H1 (cell line): ENCODE measurements around the gene ZNF414. TPM values are rescaled to one million over a fixed set of nuclear protein-coding genes. Genes with fewer than 3 reads are reported as not detected.

Source experiments
- CTCF ChIA-PET: fragments of 300-600 bp; sonication (Branson Sonifier 250); formaldehyde crosslinking; loops from one replicate; lab custom pipeline; 2021; ENCODE audit not compliant: partially characterized antibody; lab: Charles Lee
- POLR2A ChIA-PET: fragments of 300-600 bp; sonication (Branson Sonifier 250); formaldehyde crosslinking; loops from one replicate; lab custom pipeline; 2021; ENCODE audit warnings: inconsistent platforms; ENCODE audit not compliant: partially characterized antibody; lab: Charles Lee
- DNase-seq, 2 experiments: peaks; one replicate each; pipeline versions ENCODE4 v3.0.0 to v3.0.0-alpha.2; 2010 to 2022; ENCODE audit warnings: low spot score in 2 of 2, low read depth in 1 of 2, mixed read lengths in 1 of 2
- FAIRE-seq: peaks from 2 replicates; lab custom pipeline; 2011; peaks lifted over from hg19 to GRCh38; lab: Jason Lieb, UNC
- H2AFZ ChIP-seq: 2 replicates; pipeline ENCODE4 v1.8.1; 2012; ENCODE audit warnings: low read length, inconsistent platforms
- H2AK5ac ChIP-seq: 2 replicates; pipeline ENCODE4 v1.6.1; 2013; ENCODE audit warnings: low read depth, low read length
- H2BK120ac ChIP-seq: replicated peaks from 2 replicates; pipeline ENCODE3; 2013; ENCODE audit warnings: low read depth, low read length, inconsistent platforms
- H2BK12ac ChIP-seq: 2 replicates; pipeline ENCODE4 v1.6.1; 2013; ENCODE audit warnings: low read depth, low read length
- H2BK15ac ChIP-seq: 2 replicates; pipeline ENCODE4 v1.6.1; 2013; ENCODE audit warnings: low read length
- H2BK20ac ChIP-seq: 2 replicates; pipeline ENCODE4 v1.6.1; 2013; ENCODE audit warnings: low read length
- H2BK5ac ChIP-seq: 2 replicates; pipeline ENCODE4 v1.6.1; 2013; ENCODE audit warnings: low read depth, low read length
- H3K14ac ChIP-seq: 2 replicates; pipeline ENCODE4 v1.6.1; 2013; ENCODE audit warnings: inconsistent platforms; ENCODE audit not compliant: insufficient read length
- H3K18ac ChIP-seq: 2 replicates; pipeline ENCODE4 v1.6.1; 2013; ENCODE audit warnings: low read length; ENCODE audit errors: extremely low read depth
- H3K23ac ChIP-seq: 2 replicates; pipeline ENCODE4 v1.6.1; 2013; ENCODE audit warnings: inconsistent platforms; ENCODE audit not compliant: insufficient read length
- H3K23me2 ChIP-seq: 2 replicates; pipeline ENCODE4 v1.6.1; 2013; ENCODE audit warnings: low read depth, low read length
- H3K27ac ChIP-seq: 2 replicates; pipeline ENCODE4 v1.6.1; 2011; ENCODE audit warnings: low read depth, low read length, inconsistent platforms
- H3K27me3 ChIP-seq, 4 experiments: replicated peaks in 1 of 4; 1 replicate in 1 of 4; 2 replicates in 3 of 4; pipeline versions ENCODE4 v1.6.1 to v1.8.1; 2011 to 2013; ENCODE audit warnings: low read length in 3 of 4, mild to moderate bottlenecking in 3 of 4, inconsistent platforms in 2 of 4, mixed read lengths in 2 of 4, moderate library complexity in 1 of 4; ENCODE audit not compliant: control insufficient read depth in 3 of 4, insufficient read depth in 3 of 4; ENCODE audit errors: extremely low read depth in 1 of 4
- H3K36me3 ChIP-seq, 4 experiments: 2 replicates each; pipeline versions ENCODE4 v1.6.1 to v1.8.1; 2011 to 2013; ENCODE audit warnings: mild to moderate bottlenecking in 4 of 4, low read length in 3 of 4, moderate library complexity in 2 of 4, control low read depth in 1 of 4, inconsistent platforms in 1 of 4; ENCODE audit not compliant: insufficient read depth in 4 of 4, control insufficient read depth in 2 of 4
- H3K4ac ChIP-seq: replicated peaks from 2 replicates; pipeline ENCODE3; 2013; ENCODE audit warnings: low read length, low read depth, mixed read lengths, inconsistent platforms; ENCODE audit not compliant: insufficient read length
- H3K4me1 ChIP-seq, 4 experiments: replicated peaks in 1 of 4; 1 replicate in 1 of 4; 2 replicates in 3 of 4; pipeline versions ENCODE4 v1.6.1 to v1.8.1; 2011 to 2013; ENCODE audit warnings: low read length in 3 of 4, inconsistent platforms in 2 of 4, mixed read lengths in 1 of 4; ENCODE audit not compliant: insufficient read depth in 4 of 4, control insufficient read depth in 3 of 4
- H3K4me2 ChIP-seq, 2 experiments: 2 replicates each; pipeline versions ENCODE4 v1.6.1 to v1.8.1; 2011 to 2013; ENCODE audit warnings: low read depth in 2 of 2, low read length in 2 of 2, control low read depth in 1 of 2, inconsistent platforms in 1 of 2, mild to moderate bottlenecking in 1 of 2; ENCODE audit not compliant: insufficient read depth in 1 of 2
- H3K4me3 ChIP-seq, 4 experiments: fragments of 200-600, 300-600 bp in 1 of 4; sonication (generic), shearing (Covaris generic), sonication (Bioruptor Twin) in 1 of 4; 2 replicates each; pipeline versions ENCODE4 v1.5.1 to v1.8.1; 2011 to 2016; ENCODE audit warnings: low read length in 4 of 4, low read depth in 3 of 4, control low read depth in 2 of 4, inconsistent platforms in 2 of 4, mild to moderate bottlenecking in 2 of 4, mixed read lengths in 1 of 4, moderate library complexity in 1 of 4; ENCODE audit not compliant: insufficient read depth in 2 of 4; ENCODE audit errors: extremely low read depth in 1 of 4
- H3K56ac ChIP-seq: replicated peaks from 2 replicates; pipeline ENCODE3; 2013; ENCODE audit warnings: low read depth, mild to moderate bottlenecking, mixed read lengths, low read length, inconsistent platforms; ENCODE audit not compliant: insufficient read length
- H3K79me1 ChIP-seq: 2 replicates; pipeline ENCODE4 v1.6.1; 2013; ENCODE audit warnings: low read depth, low read length, control low read depth
- H3K79me2 ChIP-seq, 2 experiments: 2 replicates each; pipeline versions ENCODE4 v1.6.1 to v1.8.1; 2012 to 2013; ENCODE audit warnings: low read length in 2 of 2, mild to moderate bottlenecking in 2 of 2, inconsistent platforms in 1 of 2; ENCODE audit not compliant: insufficient read depth in 2 of 2, control insufficient read depth in 1 of 2
- H3K9ac ChIP-seq, 4 experiments: replicated peaks in 1 of 4; 1 replicate in 1 of 4; 2 replicates in 3 of 4; pipeline versions ENCODE4 v1.6.1 to v1.8.1; 2011 to 2013; ENCODE audit warnings: low read depth in 3 of 4, low read length in 3 of 4, control low read depth in 2 of 4, mild to moderate bottlenecking in 2 of 4, moderate library complexity in 2 of 4, inconsistent platforms in 1 of 4; ENCODE audit errors: extremely low read depth in 1 of 4
- H3K9me3 ChIP-seq, 2 experiments: 2 replicates each; pipeline versions ENCODE4 v1.6.1 to v1.8.1; 2012 to 2013; ENCODE audit warnings: mild to moderate bottlenecking in 2 of 2, moderate library complexity in 2 of 2, control low read depth in 1 of 2, inconsistent platforms in 1 of 2, low read depth in 1 of 2, low read length in 1 of 2, mixed read lengths in 1 of 2; ENCODE audit not compliant: insufficient read depth in 2 of 2
- H4K20me1 ChIP-seq, 2 experiments: replicated peaks in 1 of 2; 2 replicates each; pipeline versions ENCODE3 to v1.8.1; 2011 to 2013; ENCODE audit warnings: inconsistent platforms in 2 of 2, low read length in 2 of 2, mild to moderate bottlenecking in 1 of 2; ENCODE audit not compliant: insufficient read depth in 2 of 2, control insufficient read depth in 1 of 2
- H4K5ac ChIP-seq: 2 replicates; pipeline ENCODE4 v1.6.1; 2013; ENCODE audit warnings: low read length, low read depth, mixed read lengths, inconsistent platforms; ENCODE audit not compliant: insufficient read length
- H4K8ac ChIP-seq: 2 replicates; pipeline ENCODE4 v1.8.0; 2013; ENCODE audit warnings: mild to moderate bottlenecking, moderate library complexity, low read length, inconsistent platforms; ENCODE audit not compliant: insufficient read depth; ENCODE audit errors: extremely low read depth
- H4K91ac ChIP-seq: replicated peaks from 2 replicates; pipeline ENCODE3; 2013; ENCODE audit warnings: low read length, mixed read lengths, inconsistent platforms; ENCODE audit not compliant: insufficient read length
- CEBPB ChIP-seq: IDR thresholded peaks from 2 replicates; pipeline ENCODE4 v1.6.1; 2012; ENCODE audit warnings: low read depth, low read length
- EP300 ChIP-seq, 2 experiments: IDR thresholded peaks; 1 replicate in 1 of 2; 2 replicates in 1 of 2; pipeline ENCODE4 v1.6.1; 2011 to 2012; ENCODE audit warnings: low read depth in 2 of 2, low read length in 2 of 2, mild to moderate bottlenecking in 2 of 2, borderline replicate concordance in 1 of 2, inconsistent platforms in 1 of 2, moderate library complexity in 1 of 2
- NRF1 ChIP-seq: IDR thresholded peaks from 2 replicates; pipeline ENCODE4 v1.6.1; 2011; ENCODE audit warnings: mild to moderate bottlenecking, low read depth, low read length, improper control_type of control experiment
- PHF8 ChIP-seq: fragments of 200-600 bp; sonication (generic); conservative IDR thresholded peaks from 2 replicates; pipeline ENCODE4 v1.7.1; 2012; ENCODE audit warnings: low read depth, mild to moderate bottlenecking, inconsistent platforms, low read length, moderate library complexity
- POLR2A ChIP-seq, 2 experiments: IDR thresholded peaks; 1 replicate in 1 of 2; 2 replicates in 1 of 2; pipeline ENCODE4 v1.6.1; 2011; ENCODE audit warnings: low read depth in 2 of 2, low read length in 2 of 2, mild to moderate bottlenecking in 2 of 2; ENCODE audit errors: control extremely low read depth in 1 of 2
- POLR2AphosphoS5 ChIP-seq: IDR thresholded peaks from 2 replicates; pipeline ENCODE4 v1.6.1; 2011; ENCODE audit warnings: low read depth, low read length
- RNF2 ChIP-seq: fragments of 200-900, 300-1000 bp; sonication (generic); IDR thresholded peaks from 2 replicates; pipeline ENCODE4 v1.7.1; 2016; ENCODE audit warnings: borderline replicate concordance, low read depth, mild to moderate bottlenecking, antibody characterized with exemption, low read length; ENCODE audit not compliant: poor library complexity, severe bottlenecking; ENCODE audit errors: missing control alignments
- TAF7 ChIP-seq: optimal IDR thresholded peaks from 2 replicates; pipeline ENCODE3; 2011; ENCODE audit warnings: low read depth, mild to moderate bottlenecking, inconsistent platforms, low read length, moderate library complexity, borderline replicate concordance
- WGBS, 2 experiments: shearing (Covaris generic) in 1 of 2; methylation state at CpG; one replicate each; pipeline versions ENCODE4 v1.1.6 to v1.1.7; 2013 to 2015; ENCODE audit warnings: low lambda C conversion rate in 2 of 2, mixed read lengths in 2 of 2, inconsistent platforms in 1 of 2, low coverage in 1 of 2, missing lambda C conversion rate in 1 of 2; ENCODE audit not compliant: insufficient replicate concordance in 2 of 2, insufficient coverage in 1 of 2, insufficient read length in 1 of 2; ENCODE audit errors: extremely low coverage in 1 of 2, missing lambda C conversion rate in 1 of 2; 5-methylcytosine and 5-hydroxymethylcytosine counted together
- polyA plus RNA-seq, 7 experiments: library from polyadenylated mRNA; depleted of rRNA in 3 of 7; stranded (reverse) in 5 of 7; unstranded in 2 of 7; fragments of >200 nt in 5 of 7; fragments of 200-250 nt in 2 of 7; gene quantifications; 1 replicate in 5 of 7; 2 replicates in 1 of 7; 4 replicates in 1 of 7; pipeline versions ENCODE4 v1.2.1 to v1.2.3, GENCODE V29; 2011 to 2013; ENCODE audit warnings: missing spikeins in 2 of 7, mixed read lengths in 2 of 7
- total RNA-seq: library from RNA; stranded (reverse); fragmentation: NEBNext Ultra II Directional; extraction: Animal tissue kit (Norgen Biotek cat#: 25700); gene quantifications from 2 replicates; pipeline ENCODE4 v1.2.1, GENCODE V29; 2021

Gene ZNF414
- total and polyA plus RNA-seq, 2 of the 8 experiments (the other 6 are each of a cell fraction or from before 2014, with no cell fraction given): 9.7 to 26.8 TPM

DNA sequence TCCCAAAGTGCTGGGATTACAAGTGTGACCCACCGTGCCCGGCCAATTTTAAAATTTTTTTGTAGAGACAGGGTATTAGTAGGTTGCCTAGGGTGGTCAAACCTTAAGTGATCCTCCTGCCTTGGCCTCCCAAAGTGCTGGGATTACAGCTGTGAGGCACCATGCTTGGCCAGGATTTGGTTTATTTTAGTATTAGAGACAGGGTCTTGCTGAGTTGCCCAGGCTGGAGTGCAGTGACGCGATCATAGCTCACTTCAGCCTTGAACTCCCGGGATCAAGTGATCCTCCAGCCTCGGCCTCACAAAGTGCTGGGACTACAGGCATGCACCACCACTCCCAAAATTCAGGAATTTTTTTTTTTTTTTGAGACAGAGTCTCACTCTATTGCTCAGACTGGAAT is 5.4 kb upstream of the ZNF414 start:
- Histone ChIP-seq H3K27ac (no peak overlapping the region), H4K5ac (no peak overlapping the region), H3K79me1 (no peaks in the 10 kb centered on the region), H4K20me1 (no peaks in the 10 kb centered on the region), H2BK120ac (no peak overlapping the region), H4K8ac (no peak overlapping the region), H3K4ac (no peak overlapping the region), H2BK20ac (peak overlapping the region; percentile 32; the same call in 1 of the 2 replicates), H2BK12ac (no peak overlapping the region), H2BK15ac (no peak overlapping the region), H3K4me2 (no peak overlapping the region), H3K9me3 (no peaks in the 10 kb centered on the region), H2AFZ (no peak overlapping the region), H3K23ac (no peak overlapping the region), H2BK5ac (no peak overlapping the region), H3K4me1 (no peaks in the 10 kb centered on the region; a peak in 1 of 7 replicates), H3K36me3 (no peaks in the 10 kb centered on the region), H3K14ac (no peak overlapping the region), H3K79me2 (no peaks in the 10 kb centered on the region), H3K18ac (no peak overlapping the region), H3K4me3 (no peak overlapping the region), H3K56ac (no peak overlapping the region), H3K23me2 (no peaks in the 10 kb centered on the region; the same call in 1 of the 2 replicates), H4K91ac (no peak overlapping the region), H3K27me3 (no peaks in the 10 kb centered on the region), H3K9ac (no peak overlapping the region), H2AK5ac (no peak overlapping the region)
- DNase-seq (no peak), FAIRE-seq (no peak)
- WGBS, 2 experiments: 94% methylated on average over 6 of the region's 6 CpGs; no CpG with 5 or more reads in 1 of the 2 experiments
- ChIA-PET CTCF (interaction anchor here (0.6 to 3.1 kb wide), 9 partner anchors 26 to 524 kb away, joined by 3 to 14 read pairs (median 3); no protein-coding TSS in a partner anchor), POLR2A (interaction anchor here (0.9 to 1.6 kb wide), 2 partner anchors 13 to 59 kb away, joined by 3 to 5 read pairs; no protein-coding TSS in a partner anchor)
- no peak for TF ChIP-seq RNF2
- no peak for TF ChIP-seq POLR2AphosphoS5
- TF ChIP-seq PHF8: no peak
- no peak for TF ChIP-seq CEBPB
- TF ChIP-seq TAF7: no peak
- no peak for TF ChIP-seq POLR2A (IDR thresholded peaks at IDR 0.05; ENCODE audit: control extremely low read depth in 1 of 2, low read depth in 2 of 2, low read length in 2 of 2)
- no peak for TF ChIP-seq EP300 (IDR thresholded peaks at IDR 0.05; ENCODE audit: borderline replicate concordance in 1 of 2, low read depth in 2 of 2, low read length in 2 of 2)
- TF ChIP-seq NRF1: no peak
